ENCODE data around the gene GIGYF1.

DNA sequence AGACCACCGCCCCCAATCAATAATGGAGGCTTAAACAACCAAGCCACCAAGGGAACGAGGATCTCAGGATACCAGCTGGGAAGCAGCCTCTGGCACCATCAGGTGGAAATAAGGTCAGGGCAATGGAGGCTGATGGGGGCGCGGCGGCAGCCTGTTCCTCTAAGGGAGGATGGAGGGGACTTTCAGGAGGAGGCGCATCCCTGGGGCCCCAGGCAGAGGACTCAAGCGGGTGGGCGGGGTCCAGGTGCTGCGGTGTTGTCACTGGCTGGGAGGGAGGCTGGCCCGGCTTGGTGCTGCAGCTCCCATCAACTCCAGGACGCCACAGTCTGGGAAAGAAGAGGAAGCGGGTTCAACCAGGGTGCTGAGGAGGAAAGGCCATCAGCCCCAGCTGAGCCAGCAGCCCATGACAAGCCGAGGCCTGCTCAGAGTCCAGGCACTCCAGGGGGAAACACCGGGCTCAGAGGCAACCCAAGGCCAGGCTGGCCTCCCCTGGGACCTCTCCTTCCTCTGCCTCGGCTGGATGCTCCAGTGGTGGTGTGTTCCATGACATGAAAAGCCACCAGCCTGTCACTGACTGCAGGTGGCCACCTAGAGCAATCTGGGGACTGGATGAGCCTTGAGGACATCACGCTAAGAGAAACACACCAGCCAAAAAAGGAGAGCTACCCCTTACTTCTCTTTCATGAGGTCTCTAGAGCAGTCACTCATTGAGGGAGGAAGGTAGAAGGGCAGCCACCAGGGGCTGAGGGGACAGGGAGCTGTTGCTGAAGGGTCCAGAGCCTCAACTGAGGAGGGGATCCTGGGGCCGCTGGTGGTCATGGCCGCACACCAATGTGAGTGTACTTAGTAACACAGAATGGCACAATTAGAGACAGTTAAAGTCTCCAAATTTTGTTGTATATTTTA, 4.6 kb downstream of the GIGYF1 start:
- TF ChIP-seq, protein P1, sequence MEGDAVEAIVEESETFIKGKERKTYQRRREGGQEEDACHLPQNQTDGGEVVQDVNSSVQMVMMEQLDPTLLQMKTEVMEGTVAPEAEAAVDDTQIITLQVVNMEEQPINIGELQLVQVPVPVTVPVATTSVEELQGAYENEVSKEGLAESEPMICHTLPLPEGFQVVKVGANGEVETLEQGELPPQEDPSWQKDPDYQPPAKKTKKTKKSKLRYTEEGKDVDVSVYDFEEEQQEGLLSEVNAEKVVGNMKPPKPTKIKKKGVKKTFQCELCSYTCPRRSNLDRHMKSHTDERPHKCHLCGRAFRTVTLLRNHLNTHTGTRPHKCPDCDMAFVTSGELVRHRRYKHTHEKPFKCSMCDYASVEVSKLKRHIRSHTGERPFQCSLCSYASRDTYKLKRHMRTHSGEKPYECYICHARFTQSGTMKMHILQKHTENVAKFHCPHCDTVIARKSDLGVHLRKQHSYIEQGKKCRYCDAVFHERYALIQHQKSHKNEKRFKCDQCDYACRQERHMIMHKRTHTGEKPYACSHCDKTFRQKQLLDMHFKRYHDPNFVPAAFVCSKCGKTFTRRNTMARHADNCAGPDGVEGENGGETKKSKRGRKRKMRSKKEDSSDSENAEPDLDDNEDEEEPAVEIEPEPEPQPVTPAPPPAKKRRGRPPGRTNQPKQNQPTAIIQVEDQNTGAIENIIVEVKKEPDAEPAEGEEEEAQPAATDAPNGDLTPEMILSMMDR (conservative IDR thresholded peaks at IDR 0.05; ENCODE audit: low read depth, low read length) = no peak
- no peak for TF ChIP-seq EZH2 (IDR thresholded peaks at IDR 0.05; ENCODE audit: borderline replicate concordance, low read depth, low read length, poor library complexity, severe bottlenecking)
